K562 (cell line): ENCODE measurements around the gene CIAO3. TPM values are rescaled to one million over a fixed set of nuclear protein-coding genes. Genes with fewer than 3 reads are reported as not detected.

Experiments
- CC2D1A ChIP-seq: fragments of 450-650 bp; IDR thresholded peaks from 2 replicates; pipeline ENCODE4 v1.6.1; 2017; ENCODE audit warnings: mild to moderate bottlenecking
- COPS2 ChIP-seq: fragments of 450-650 bp; conservative IDR thresholded peaks from 2 replicates; pipeline ENCODE4 v1.6.1; 2016; ENCODE audit warnings: mild to moderate bottlenecking, moderate library complexity
- EHMT2 ChIP-seq: fragments of 450-650 bp; IDR thresholded peaks from 2 replicates; pipeline ENCODE4 v1.6.1; 2018; ENCODE audit warnings: antibody characterized with exemption
- FOSL1 ChIP-seq: fragments of 200-800 bp; sonication (Bioruptor generic); conservative IDR thresholded peaks from 2 replicates; pipeline ENCODE4 v1.6.1; 2016; ENCODE audit warnings: missing genetic modification characterization, missing compliant biosample characterization
- FOXA1 ChIP-seq: fragments of 450-650 bp; IDR thresholded peaks from 2 replicates; pipeline ENCODE4 v1.6.1; 2016; ENCODE audit warnings: mild to moderate bottlenecking, borderline replicate concordance
- FOXA3 ChIP-seq, 2 experiments: fragments of 450-650 bp in 1 of 2; sonication (generic) in 1 of 2; formaldehyde crosslinking; IDR thresholded peaks in 1 of 2; conservative IDR thresholded peaks in 1 of 2; 2 replicates each; pipeline versions ENCODE4 v1.4.0 to v1.8.0; 2020 to 2022; ENCODE audit warnings: mild to moderate bottlenecking in 2 of 2, missing genetic modification reagents in 1 of 2
- FOXK1 ChIP-seq: sonication (generic); formaldehyde crosslinking; IDR thresholded peaks from 2 replicates; pipeline ENCODE4 v1.8.0; 2022; ENCODE audit warnings: missing genetic modification reagents, mild to moderate bottlenecking, borderline replicate concordance
- HDAC8 ChIP-seq: fragments of 450-650 bp; IDR thresholded peaks from 2 replicates; pipeline ENCODE4 v1.6.1; 2016; ENCODE audit warnings: mild to moderate bottlenecking, missing genetic modification characterization, moderate library complexity, missing compliant biosample characterization
- MAFK ChIP-seq: IDR thresholded peaks from 2 replicates; pipeline ENCODE4 v1.6.1; 2011; ENCODE audit warnings: low read length, improper control_type of control experiment
- NFATC3 ChIP-seq: fragments of 450-650 bp; IDR thresholded peaks from 2 replicates; pipeline ENCODE4 v1.6.1; 2017; ENCODE audit warnings: mild to moderate bottlenecking
- RAD51 ChIP-seq: fragments of 450-650 bp; IDR thresholded peaks from 2 replicates; pipeline ENCODE4 v1.7.1; 2016; ENCODE audit warnings: low read depth, mild to moderate bottlenecking, borderline replicate concordance
- RBM15 ChIP-seq: fragments of 200-400 bp; formaldehyde crosslinking; IDR thresholded peaks from 2 replicates; pipeline ENCODE4 v1.6.1; 2018; ENCODE audit warnings: mild to moderate bottlenecking, low read length, moderate library complexity; ENCODE audit not compliant: insufficient read depth
- RBM25 ChIP-seq: fragments of 200-400 bp; formaldehyde crosslinking; IDR thresholded peaks from 2 replicates; pipeline ENCODE4 v1.6.1; 2018; ENCODE audit warnings: low read length, low read depth, moderate library complexity; ENCODE audit not compliant: severe bottlenecking
- SNIP1 ChIP-seq: fragments of 450-650 bp; IDR thresholded peaks from 2 replicates; pipeline ENCODE4 v1.7.1; 2017; ENCODE audit warnings: low read depth, mild to moderate bottlenecking
- SRSF7 ChIP-seq: fragments of 200-400 bp; formaldehyde crosslinking; optimal IDR thresholded peaks from 2 replicates; pipeline ENCODE3; 2017; ENCODE audit warnings: mild to moderate bottlenecking, low read depth, low read length
- TAL1 ChIP-seq: fragments of 450-650 bp; IDR thresholded peaks from 2 replicates; pipeline ENCODE4 v1.6.1; 2016; ENCODE audit warnings: mild to moderate bottlenecking
- TCF7 ChIP-seq: sonication (generic); IDR thresholded peaks from 2 replicates; pipeline ENCODE4 v1.6.1; 2016; ENCODE audit warnings: antibody characterized with exemption, borderline replicate concordance
- XRCC4 ChIP-seq: IDR thresholded peaks from one replicate; pipeline ENCODE4 v1.6.1; 2011; ENCODE audit not compliant: insufficient read depth, insufficient read length; ENCODE audit errors: extremely low read depth
- ZBTB26 ChIP-seq: fragments of 450-650 bp; formaldehyde crosslinking; IDR thresholded peaks from 2 replicates; pipeline ENCODE4 v1.4.0; 2022; ENCODE audit warnings: missing genetic modification characterization
- ZBTB43 ChIP-seq: sonication (generic); formaldehyde crosslinking; IDR thresholded peaks from 2 replicates; pipeline ENCODE4 v1.8.0; 2023; ENCODE audit warnings: mild to moderate bottlenecking, missing genetic modification reagents
- ZFP91 ChIP-seq: sonication (generic); formaldehyde crosslinking; IDR thresholded peaks from 2 replicates; pipeline ENCODE4 v1.8.0; 2022; ENCODE audit warnings: mild to moderate bottlenecking, missing genetic modification reagents
- ZFX ChIP-seq: sonication (generic); formaldehyde crosslinking; IDR thresholded peaks from 2 replicates; pipeline ENCODE4 v1.8.0; 2022; ENCODE audit warnings: mild to moderate bottlenecking, missing genetic modification reagents, moderate library complexity
- ZNF124 ChIP-seq: sonication (generic); formaldehyde crosslinking; IDR thresholded peaks from 2 replicates; pipeline ENCODE4 v1.8.1; 2022; ENCODE audit warnings: missing genetic modification reagents
- ZNF133 ChIP-seq: fragments of 250-450 bp; sonication (Bioruptor Pico); IDR thresholded peaks from 2 replicates; pipeline ENCODE4 v1.4.0; 2020; ENCODE audit warnings: mild to moderate bottlenecking
- ZNF3 ChIP-seq: fragments of 250-450 bp; sonication (Bioruptor Pico); IDR thresholded peaks from 2 replicates; pipeline ENCODE4 v1.5.0; 2021; ENCODE audit warnings: mild to moderate bottlenecking, moderate library complexity
- ZNF668 ChIP-seq: fragments of 250-450 bp; sonication (Bioruptor Pico); IDR thresholded peaks from 2 replicates; pipeline ENCODE4 v1.8.0; 2022; ENCODE audit warnings: mild to moderate bottlenecking, inconsistent platforms
- ZNF75A ChIP-seq: fragments of 450-650 bp; formaldehyde crosslinking; IDR thresholded peaks from 2 replicates; pipeline ENCODE4 v1.4.0; 2020; ENCODE audit warnings: mild to moderate bottlenecking
- polyA plus RNA-seq, 8 experiments: library from polyadenylated mRNA; depleted of rRNA in 4 of 8; stranded (reverse) in 5 of 8; unstranded in 3 of 8; fragments of >200 nt; fragmentation: Nextera tagmentation in 2 of 8; fragmentation: Illumina TruSeq in 1 of 8; extraction: Ambion mirVana in 2 of 8; extraction: Trizol in 1 of 8; gene quantifications; 2 replicates each; pipeline versions ENCODE4 v1.2.1 to v1.2.3, GENCODE V29; 2011 to 2014; ENCODE audit warnings: inconsistent platforms in 1 of 8, missing spikeins in 1 of 8
- total RNA-seq, 7 experiments: library from RNA; depleted of rRNA in 6 of 7; stranded (reverse); fragments of >200 nt in 6 of 7; fragmentation: Illumina TruSeq in 2 of 7; extraction: Trizol in 2 of 7; gene quantifications; 2 replicates each; pipeline versions ENCODE4 v1.2.1 to v1.2.3, GENCODE V29; 2011 to 2021; ENCODE audit warnings: low replicate concordance in 1 of 7

CIAO3 gene
- total and polyA plus RNA-seq, 9 of the 15 experiments (the other 6 are each of a cell fraction or from before 2014, with no cell fraction given), result 2.2 to 35.6 (median 18.7) TPM

- no peak for TF ChIP-seq HDAC8 (tag)
- no peak for TF ChIP-seq ZNF124 (CRISPR knock-in tag)
- TF ChIP-seq NFATC3, result no peak
- TF ChIP-seq FOXK1 (CRISPR knock-in tag), result no peak
- no peak for TF ChIP-seq SNIP1
- no peak for TF ChIP-seq ZFP91 (CRISPR knock-in tag)
- no peak for TF ChIP-seq CC2D1A
- no peak for TF ChIP-seq FOXA3 (CRISPR knock-in tag; conservative IDR thresholded peaks at IDR 0.05 in 1 of 2, IDR thresholded peaks at IDR 0.05 in 1 of 2)
- no peak for TF ChIP-seq FOXA1
- TF ChIP-seq ZFX, result peak; percentile 68
- no peak for TF ChIP-seq TCF7
- no peak for TF ChIP-seq ZBTB26 (CRISPR knock-in tag)
- TF ChIP-seq SRSF7, result no peak
- TF ChIP-seq RBM15, result no peak
- TF ChIP-seq ZBTB43 (CRISPR knock-in tag), result no peak
- no peak for TF ChIP-seq ZNF3 (CRISPR knock-in tag)
- TF ChIP-seq MAFK, result no peak
- no peak for TF ChIP-seq ZNF133 (CRISPR knock-in tag)
- no peak for TF ChIP-seq ZNF75A (CRISPR knock-in tag)
- no peak for TF ChIP-seq RAD51
- TF ChIP-seq XRCC4, result no peak
- TF ChIP-seq TAL1, result no peak
- TF ChIP-seq FOSL1 (tag), result no peak
- no peak for TF ChIP-seq RBM25
- no peak for TF ChIP-seq EHMT2
- no peak for TF ChIP-seq ZNF668 (CRISPR knock-in tag)
- no peak for TF ChIP-seq COPS2
Measured at GRCh38 chr16:679814-680624, 60.8 kb downstream of the CIAO3 start, which contains the start of gene STUB1 (continued).
